ENCODE results near the gene ACO2.

DNA sequence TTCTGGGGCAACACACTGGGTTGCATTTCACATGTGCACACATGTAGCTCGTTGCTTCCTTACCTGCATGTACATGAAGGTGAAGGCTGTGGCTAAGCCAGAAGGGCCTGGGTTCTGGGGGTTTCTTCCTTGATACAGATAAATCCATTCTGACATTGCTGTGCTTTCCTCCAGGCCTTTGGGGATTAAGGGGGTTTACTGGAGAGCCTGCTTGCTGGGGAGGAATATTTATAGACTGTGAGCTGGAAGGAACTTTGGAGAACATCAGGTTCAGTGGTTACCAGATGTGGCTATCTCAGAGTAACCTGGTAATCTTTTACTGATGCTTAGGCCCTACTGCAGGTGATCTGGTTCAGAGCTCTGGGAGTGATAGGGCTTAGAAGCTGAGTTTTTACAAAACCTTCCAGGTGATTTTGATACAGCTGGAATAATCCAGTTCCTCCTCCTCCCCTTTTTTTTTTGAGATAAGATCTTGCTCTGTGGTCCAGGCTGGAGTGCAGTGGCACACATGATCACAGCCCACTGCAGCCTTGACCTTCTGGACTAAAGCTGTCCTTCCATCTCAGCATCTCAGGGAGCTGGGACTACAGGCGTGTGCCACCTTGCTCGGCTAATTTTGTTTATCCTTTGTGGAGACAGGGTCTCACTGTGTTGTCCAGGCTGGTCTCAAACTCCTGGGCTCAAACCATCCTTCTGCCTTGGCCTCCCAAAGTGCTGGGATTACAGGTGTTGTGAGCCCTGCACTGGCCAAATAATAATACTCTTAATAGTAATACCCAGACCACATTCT lies 19.9 kb downstream of the ACO2 start:
- TF ChIP-seq CTCF (conservative IDR thresholded peaks at IDR 0.05; ENCODE audit: low read length), result no peak
- no peak for TF ChIP-seq EZH2phosphoT487 (IDR thresholded peaks at IDR 0.05; ENCODE audit: borderline replicate concordance, low read depth, low read length)

Measured in OCI-LY7 (cell line).